ENCODE measurements around the gene LRP1B. TPM values are rescaled to one million over a fixed set of nuclear protein-coding genes. Genes with fewer than 3 reads are reported as not detected.

Gene LRP1B
- total RNA-seq, 4 donors from 2014 or later: 3.6 to 10.1 (median 6.1) TPM

DNA sequence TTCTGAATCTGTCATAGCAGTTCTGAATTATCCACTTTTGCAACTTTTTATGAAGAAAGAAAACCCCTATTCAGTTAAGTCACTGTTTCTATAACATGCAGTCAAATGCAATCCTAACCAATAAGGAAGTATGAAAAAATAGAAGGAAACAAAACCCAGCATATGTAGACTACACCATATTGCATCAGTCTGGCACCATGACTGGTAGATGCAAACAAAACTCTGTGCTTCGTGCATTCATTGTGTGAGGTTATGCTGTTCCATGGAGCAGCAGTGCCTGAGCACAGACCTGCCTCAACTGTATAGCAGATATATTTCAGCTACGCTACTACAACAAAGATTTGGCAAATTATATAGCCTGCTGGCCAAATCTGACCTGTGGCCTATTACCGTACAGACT, 325.5 kb downstream of the LRP1B start:
- TF ChIP-seq, protein P1, sequence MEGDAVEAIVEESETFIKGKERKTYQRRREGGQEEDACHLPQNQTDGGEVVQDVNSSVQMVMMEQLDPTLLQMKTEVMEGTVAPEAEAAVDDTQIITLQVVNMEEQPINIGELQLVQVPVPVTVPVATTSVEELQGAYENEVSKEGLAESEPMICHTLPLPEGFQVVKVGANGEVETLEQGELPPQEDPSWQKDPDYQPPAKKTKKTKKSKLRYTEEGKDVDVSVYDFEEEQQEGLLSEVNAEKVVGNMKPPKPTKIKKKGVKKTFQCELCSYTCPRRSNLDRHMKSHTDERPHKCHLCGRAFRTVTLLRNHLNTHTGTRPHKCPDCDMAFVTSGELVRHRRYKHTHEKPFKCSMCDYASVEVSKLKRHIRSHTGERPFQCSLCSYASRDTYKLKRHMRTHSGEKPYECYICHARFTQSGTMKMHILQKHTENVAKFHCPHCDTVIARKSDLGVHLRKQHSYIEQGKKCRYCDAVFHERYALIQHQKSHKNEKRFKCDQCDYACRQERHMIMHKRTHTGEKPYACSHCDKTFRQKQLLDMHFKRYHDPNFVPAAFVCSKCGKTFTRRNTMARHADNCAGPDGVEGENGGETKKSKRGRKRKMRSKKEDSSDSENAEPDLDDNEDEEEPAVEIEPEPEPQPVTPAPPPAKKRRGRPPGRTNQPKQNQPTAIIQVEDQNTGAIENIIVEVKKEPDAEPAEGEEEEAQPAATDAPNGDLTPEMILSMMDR (IDR thresholded peaks at IDR 0.05): no peak
- DNase-seq (ENCODE audit: low spot score) (no peak), ATAC-seq (ENCODE audit: low FRiP score) (no peak)

- ATAC-seq (ENCODE audit: low FRiP score): no peak
These were observed 334.4 kb downstream of the LRP1B start for GRCh38 chr2:141796449-141796848.

GRCh38 chr2:141791521-141791920, 339.3 kb downstream of the LRP1B start:
- TF ChIP-seq, protein P1 (IDR thresholded peaks at IDR 0.05): no peak
- ATAC-seq (ENCODE audit: low FRiP score): no peak

More at GRCh38 chr2:141796449-141796848, 334.4 kb downstream of the LRP1B start:
- DNase-seq (ENCODE audit: low spot score): no peak
- TF ChIP-seq, protein P1 (IDR thresholded peaks at IDR 0.05): no peak

GRCh38 chr2:141782574-141782973, 348.2 kb downstream of the LRP1B start:
- TF ChIP-seq, protein P1 (IDR thresholded peaks at IDR 0.05): no peak
- no peak for DNase-seq (ENCODE audit: low spot score)
- ATAC-seq (ENCODE audit: low FRiP score): no peak

More at GRCh38 chr2:141791521-141791920, 339.3 kb downstream of the LRP1B start:
- DNase-seq (ENCODE audit: low spot score): no peak

DNA sequence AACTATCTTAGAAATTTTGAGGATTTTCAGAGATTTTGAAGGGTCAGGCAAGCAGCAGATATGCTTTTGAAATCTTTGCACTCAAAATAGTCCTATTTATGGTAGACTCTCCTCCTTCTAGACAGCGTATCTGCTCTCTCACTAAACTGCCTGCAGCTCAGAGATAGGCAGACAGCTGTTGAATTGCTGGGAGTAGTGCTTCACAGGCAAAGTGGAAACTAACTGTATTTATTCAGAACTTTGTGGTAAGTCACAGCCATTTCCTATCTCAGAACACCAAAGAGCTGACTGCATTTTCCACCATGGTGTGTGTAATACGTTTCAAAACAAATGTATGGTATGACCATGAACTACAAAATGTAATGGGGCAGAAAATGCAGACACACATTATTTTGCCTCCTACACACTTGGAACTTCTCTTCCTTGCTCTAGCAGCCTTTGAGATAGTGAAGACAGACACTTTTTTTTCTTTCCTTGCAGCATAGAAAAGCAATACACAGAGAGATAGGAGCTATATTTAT, 352.4 kb downstream of the LRP1B start:
- ATAC-seq (ENCODE audit: low FRiP score) (no peak), DNase-seq (ENCODE audit: low spot score) (no peak)
- TF ChIP-seq, protein P1 (IDR thresholded peaks at IDR 0.05): no peak

- TF ChIP-seq, protein P1 (IDR thresholded peaks at IDR 0.05): no peak
- ATAC-seq (ENCODE audit: low FRiP score) (no peak), DNase-seq (ENCODE audit: low spot score) (no peak)
These were observed 360.3 kb downstream of the LRP1B start for GRCh38 chr2:141770530-141770929.

GRCh38 chr2:141767691-141768090, 363.1 kb downstream of the LRP1B start:
- ATAC-seq (ENCODE audit: low FRiP score) (no peak), DNase-seq (ENCODE audit: low spot score) (no peak)

More at GRCh38 chr2:141767691-141768090, 363.1 kb downstream of the LRP1B start:
- TF ChIP-seq, protein P1 (IDR thresholded peaks at IDR 0.05): no peak

All from omental fat pad (tissue), 4 donors.